ENCODE data around the gene KCTD14. TPM values are rescaled to one million over a fixed set of nuclear protein-coding genes. Genes with fewer than 3 reads are reported as not detected.

Gene KCTD14
- total and polyA plus RNA-seq, 2 of the 4 experiments (the other 2 are of a cell fraction) = 0.90 to 0.97 TPM

DNA sequence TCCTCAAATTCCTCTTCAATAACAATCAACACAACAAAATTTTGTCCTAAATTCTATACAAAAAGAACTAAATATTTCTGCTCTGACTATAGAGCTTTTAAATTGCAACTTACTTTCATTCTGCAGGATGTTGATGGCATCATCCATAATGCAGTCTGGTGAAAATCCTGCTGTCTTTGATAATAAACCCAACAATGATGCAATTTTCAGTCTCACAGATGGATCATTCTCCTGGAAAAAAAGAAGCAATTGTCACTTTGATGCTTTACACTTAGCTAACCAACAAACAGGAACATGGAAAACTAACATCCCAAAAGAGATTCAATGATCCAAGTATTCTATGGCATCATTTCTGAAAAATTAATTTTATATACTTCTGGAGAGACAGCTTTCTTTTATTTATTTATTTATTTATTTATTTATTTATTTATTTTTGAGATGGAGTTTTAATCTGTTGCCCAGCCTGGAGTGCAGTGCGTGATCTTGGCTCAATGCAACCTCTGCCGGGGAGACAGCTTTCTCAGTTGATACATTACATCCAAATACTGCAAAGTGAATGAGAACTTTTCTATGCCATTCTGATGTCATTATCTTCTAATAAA, 41.6 kb downstream of the KCTD14 start:
- Histone ChIP-seq H3K23ac (ENCODE audit: low read depth, low read length) (no peak overlapping the region), H2BK15ac (ENCODE audit: low read depth, low read length) (no peak overlapping the region), H2AK5ac (ENCODE audit: low read depth, low read length) (no peak overlapping the region), H4K8ac (ENCODE audit: low read depth in 2 of 2, low read length in 2 of 2) (no peak overlapping the region), H2BK20ac (ENCODE audit: low read depth, low read length) (no peak overlapping the region), H3K27ac (ENCODE audit: insufficient read depth, low read length) (no peak overlapping the region), H2BK120ac (ENCODE audit: low read depth, low read length) (no peak overlapping the region), H3K14ac (replicated peaks; ENCODE audit: low read depth, low read length) (no peak overlapping the region), H3K18ac (ENCODE audit: low read depth, low read length) (no peak overlapping the region), H4K5ac (ENCODE audit: low read depth, low read length) (no peak overlapping the region), H3K56ac (ENCODE audit: extremely low read depth, insufficient read depth, low read length) (no peak overlapping the region), H3K79me1 (ENCODE audit: low read depth in 1 of 2, low read length in 2 of 2) (peaks cover 18 to 24% of the 10 kb centered on the region in 2 experiments; a peak in 3 of 4 replicates), H2BK5ac (ENCODE audit: low read depth, low read length, poor library complexity, severe bottlenecking) (no peak overlapping the region), H3K36me3 (ENCODE audit: control insufficient read depth, insufficient read depth, low read length) (peaks cover 9% of the 10 kb centered on the region), H2AK9ac (replicated peaks; ENCODE audit: low read depth, low read length, poor library complexity) (no peak overlapping the region), H2AFZ (replicated peaks; ENCODE audit: low read length, poor library complexity) (no peak overlapping the region), H4K91ac (ENCODE audit: insufficient read depth, low read depth, low read length) (no peak overlapping the region), H3K9me3 (ENCODE audit: control insufficient read depth, insufficient read depth, low read length) (no peaks in the 10 kb centered on the region), H3K4me3 (ENCODE audit: insufficient read depth, low read depth, low read length) (no peak overlapping the region), H3K27me3 (ENCODE audit: control insufficient read depth, insufficient read depth, low read length) (no peaks in the 10 kb centered on the region), H3K4me2 (ENCODE audit: low read depth, low read length) (no peak overlapping the region), H3K4me1 (ENCODE audit: control insufficient read depth, insufficient read depth, low read length) (no peaks in the 10 kb centered on the region), H3K9ac (ENCODE audit: low read depth, low read length) (no peak overlapping the region), H3K9me1 (ENCODE audit: insufficient read depth, low read length) (no peaks in the 10 kb centered on the region), H3K4ac (ENCODE audit: low read depth, low read length) (no peak overlapping the region), H4K20me1 (ENCODE audit: insufficient read depth, low read length) (no peaks in the 10 kb centered on the region)
- DNase-seq = no peak
- BruUV-seq (replicated peaks) = no TSS peak
- no CpG with 5 or more reads among the region's 2 CpGs for WGBS, 2 experiments (ENCODE audit: extremely low coverage in 2 of 2, insufficient read length in 1 of 2)
- ATAC-seq (ENCODE audit: low read depth) = no peak
- dilution Hi-C loops (cut with HindIII; ENCODE audit: low sequenced_read_pairs, unreplicated experiment) = no loop called here
- no peak for TF ChIP-seq CHD1 (IDR thresholded peaks at IDR 0.05; ENCODE audit: low read depth, low read length)
- no peak for TF ChIP-seq MAFK (IDR thresholded peaks at IDR 0.05; ENCODE audit: low read depth, low read length)
- no peak for TF ChIP-seq SMC3 (IDR thresholded peaks at IDR 0.05; ENCODE audit: low read depth, low read length)
- TF ChIP-seq, protein P1, sequence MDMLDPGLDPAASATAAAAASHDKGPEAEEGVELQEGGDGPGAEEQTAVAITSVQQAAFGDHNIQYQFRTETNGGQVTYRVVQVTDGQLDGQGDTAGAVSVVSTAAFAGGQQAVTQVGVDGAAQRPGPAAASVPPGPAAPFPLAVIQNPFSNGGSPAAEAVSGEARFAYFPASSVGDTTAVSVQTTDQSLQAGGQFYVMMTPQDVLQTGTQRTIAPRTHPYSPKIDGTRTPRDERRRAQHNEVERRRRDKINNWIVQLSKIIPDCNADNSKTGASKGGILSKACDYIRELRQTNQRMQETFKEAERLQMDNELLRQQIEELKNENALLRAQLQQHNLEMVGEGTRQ (IDR thresholded peaks at IDR 0.05; ENCODE audit: low read depth, low read length) = no peak
- no peak for TF ChIP-seq NFE2L2 (IDR thresholded peaks at IDR 0.05; ENCODE audit: low read depth, low read length)
- no peak for TF ChIP-seq POLR2A (IDR thresholded peaks at IDR 0.05; ENCODE audit: low read depth, low read length)
- no peak for TF ChIP-seq FOS (IDR thresholded peaks at IDR 0.05; ENCODE audit: low read depth, low read length)
- no peak for TF ChIP-seq RCOR1 (IDR thresholded peaks at IDR 0.05; ENCODE audit: insufficient replicate concordance, low read length)
- no peak for TF ChIP-seq MAZ (IDR thresholded peaks at IDR 0.05; ENCODE audit: borderline replicate concordance, low read depth, low read length)
- TF ChIP-seq CEBPB (IDR thresholded peaks at IDR 0.05; ENCODE audit: low read depth, low read length) = no peak
- TF ChIP-seq, protein P2, sequence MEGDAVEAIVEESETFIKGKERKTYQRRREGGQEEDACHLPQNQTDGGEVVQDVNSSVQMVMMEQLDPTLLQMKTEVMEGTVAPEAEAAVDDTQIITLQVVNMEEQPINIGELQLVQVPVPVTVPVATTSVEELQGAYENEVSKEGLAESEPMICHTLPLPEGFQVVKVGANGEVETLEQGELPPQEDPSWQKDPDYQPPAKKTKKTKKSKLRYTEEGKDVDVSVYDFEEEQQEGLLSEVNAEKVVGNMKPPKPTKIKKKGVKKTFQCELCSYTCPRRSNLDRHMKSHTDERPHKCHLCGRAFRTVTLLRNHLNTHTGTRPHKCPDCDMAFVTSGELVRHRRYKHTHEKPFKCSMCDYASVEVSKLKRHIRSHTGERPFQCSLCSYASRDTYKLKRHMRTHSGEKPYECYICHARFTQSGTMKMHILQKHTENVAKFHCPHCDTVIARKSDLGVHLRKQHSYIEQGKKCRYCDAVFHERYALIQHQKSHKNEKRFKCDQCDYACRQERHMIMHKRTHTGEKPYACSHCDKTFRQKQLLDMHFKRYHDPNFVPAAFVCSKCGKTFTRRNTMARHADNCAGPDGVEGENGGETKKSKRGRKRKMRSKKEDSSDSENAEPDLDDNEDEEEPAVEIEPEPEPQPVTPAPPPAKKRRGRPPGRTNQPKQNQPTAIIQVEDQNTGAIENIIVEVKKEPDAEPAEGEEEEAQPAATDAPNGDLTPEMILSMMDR (conservative IDR thresholded peaks at IDR 0.05; ENCODE audit: low read depth, low read length) = no peak
- no peak for TF ChIP-seq BHLHE40 (IDR thresholded peaks at IDR 0.05; ENCODE audit: low read depth, low read length)
- ChIA-PET CTCF (interaction anchor here (0.6 to 2.0 kb wide), 2 partner anchors 14 to 890 kb away, joined by 4 read pairs; partner anchors contain the start of gene INTS4), POLR2A (ENCODE audit: unreplicated experiment) (no interaction called here)
- intact Hi-C loops (cut with micrococcal nuclease) = no loop called here
- in situ Hi-C loops (cut with MboI; ENCODE audit: low sequenced_read_pairs) = no loop called here
